B cell (primary cell): ENCODE data around the gene DLG2. TPM values are rescaled to one million over a fixed set of nuclear protein-coding genes. Genes with fewer than 3 reads are reported as not detected.

ENCODE experiments used
- ATAC-seq: fragments of 200-7000 bp; cut with Tn5 transposase; one replicate; pipeline ENCODE4 v1.10.0; 2021; ENCODE audit warnings: low read depth, mild to moderate bottlenecking, moderate number of reproducible peaks, moderate library complexity
- CTCF ChIA-PET: fragments of 350-600 bp; sonication (Branson Sonifier 250); formaldehyde crosslinking; loops from one replicate; lab custom pipeline; 2021; ENCODE audit warnings: antibody characterized with exemption, inconsistent platforms; lab: Charles Lee
- POLR2A ChIA-PET: fragments of 350-600 bp; sonication (Branson Sonifier 250); formaldehyde crosslinking; loops from one replicate; lab custom pipeline; 2021; ENCODE audit warnings: antibody characterized with exemption; lab: Charles Lee
- DNase-seq: peaks from one replicate; pipeline ENCODE4 v3.0.0; 2013
- H2AFZ ChIP-seq: 2 replicates; pipeline ENCODE4 v1.6.1; 2012; ENCODE audit warnings: mild to moderate bottlenecking, low read depth, low read length; ENCODE audit not compliant: insufficient read depth, poor library complexity, severe bottlenecking
- H3K27ac ChIP-seq, 2 donors: 1 replicate in 1 of 2; 2 replicates in 1 of 2; pipeline ENCODE4 v1.5.1; 2012 to 2013; ENCODE audit warnings: low read length in 2 of 2, mild to moderate bottlenecking in 2 of 2, moderate library complexity in 1 of 2
- H3K27me3 ChIP-seq, 4 experiments: fragments of 200-600 bp in 1 of 4; sonication (generic) in 1 of 4; replicated peaks in 1 of 4; 1 replicate in 2 of 4; 2 replicates in 2 of 4; pipeline versions ENCODE4 v1.6.1 to v1.7.0; 2013 to 2016; ENCODE audit warnings: low read length in 3 of 4, mild to moderate bottlenecking in 2 of 4, mixed read lengths in 1 of 4, moderate library complexity in 1 of 4; ENCODE audit not compliant: insufficient read depth in 4 of 4, control insufficient read depth in 3 of 4; ENCODE audit errors: control extremely low read depth in 1 of 4
- H3K36me3 ChIP-seq, 2 experiments: replicated peaks in 1 of 2; 1 replicate in 1 of 2; 2 replicates in 1 of 2; pipeline versions ENCODE4 v1.6.1 to v1.7.1; 2013; ENCODE audit warnings: low read length in 1 of 2; ENCODE audit not compliant: insufficient read depth in 2 of 2, control insufficient read depth in 1 of 2; ENCODE audit errors: control extremely low read depth in 1 of 2, extremely low read depth in 1 of 2
- H3K4me1 ChIP-seq, 2 donors: fragments of 200-600 bp in 1 of 2; sonication (generic) in 1 of 2; 1 replicate in 1 of 2; 2 replicates in 1 of 2; pipeline versions ENCODE4 v1.5.1 to v1.6.1; 2013 to 2017; ENCODE audit warnings: low read length in 2 of 2; ENCODE audit not compliant: control insufficient read depth in 2 of 2, insufficient read depth in 2 of 2
- H3K4me2 ChIP-seq: replicated peaks from 2 replicates; pipeline ENCODE3; 2012; ENCODE audit warnings: mild to moderate bottlenecking, low read depth, low read length; ENCODE audit not compliant: poor library complexity, severe bottlenecking
- H3K4me3 ChIP-seq, 5 experiments: fragments of 200-600 bp in 1 of 5; sonication (generic) in 1 of 5; 1 replicate in 3 of 5; 2 replicates in 2 of 5; pipeline versions ENCODE4 v1.5.1 to v1.7.0; 2011 to 2016; ENCODE audit warnings: low read length in 4 of 5, mild to moderate bottlenecking in 4 of 5, low read depth in 2 of 5, control low read depth in 1 of 5, moderate library complexity in 1 of 5; ENCODE audit not compliant: insufficient read depth in 1 of 5; ENCODE audit errors: control extremely low read depth in 1 of 5, extremely low read depth in 1 of 5
- H3K79me2 ChIP-seq: fragments of 200-600 bp; sonication (generic); one replicate; pipeline ENCODE4 v1.6.0; 2016; ENCODE audit warnings: low read length; ENCODE audit not compliant: control insufficient read depth, insufficient read depth
- H3K9ac ChIP-seq: fragments of 200-600 bp; sonication (generic); 2 replicates; pipeline ENCODE4 v1.6.1; 2017; ENCODE audit warnings: mild to moderate bottlenecking, low read length, moderate library complexity
- H3K9me3 ChIP-seq, 3 donors: one replicate each; pipeline versions ENCODE4 v1.6.1 to v1.7.1; 2013; ENCODE audit warnings: low read length in 2 of 3; ENCODE audit not compliant: control insufficient read depth in 2 of 3, insufficient read depth in 1 of 3; ENCODE audit errors: control extremely low read depth in 1 of 3
- H4K20me1 ChIP-seq: 2 replicates; pipeline ENCODE4 v1.6.0; 2012; ENCODE audit warnings: mild to moderate bottlenecking, low read length; ENCODE audit not compliant: insufficient read depth, control insufficient read depth, poor library complexity, severe bottlenecking
- H3K27ac Mint-ChIP-seq: one replicate; pipeline ENCODE4 v1.8.0; 2021; ENCODE audit warnings: mixed read lengths
- H3K27me3 Mint-ChIP-seq: one replicate; pipeline ENCODE4 v1.8.0; 2021; ENCODE audit warnings: mixed read lengths
- H3K4me1 Mint-ChIP-seq: one replicate; pipeline ENCODE4 v1.8.0; 2021; ENCODE audit warnings: mixed read lengths
- H3K4me3 Mint-ChIP-seq: one replicate; pipeline ENCODE4 v1.8.0; 2021; ENCODE audit warnings: mixed read lengths
- H3K9me3 Mint-ChIP-seq: one replicate; pipeline ENCODE4 v1.8.0; 2022; ENCODE audit warnings: mixed read lengths; ENCODE audit not compliant: insufficient read depth
- EZH2 ChIP-seq: IDR thresholded peaks from 2 replicates; pipeline ENCODE4 v1.6.1; 2012; ENCODE audit warnings: borderline replicate concordance, low read depth, mild to moderate bottlenecking, moderate library complexity, low read length; ENCODE audit not compliant: insufficient read depth, poor library complexity, severe bottlenecking
- WGBS: methylation state at CpG from one replicate; pipeline ENCODE4 v1.1.5; 2013; ENCODE audit warnings: missing lambda C conversion rate; ENCODE audit not compliant: insufficient coverage; 5-methylcytosine and 5-hydroxymethylcytosine counted together
- intact Hi-C: fragments of 100-400 bp; cut with micrococcal nuclease; formaldehyde crosslinking; loops from one replicate; pipeline ENCODE4 v1.10.0; 2022
- polyA plus RNA-seq: library from polyadenylated mRNA; depleted of rRNA; stranded (reverse); fragments of >200 nt; gene quantifications from 2 replicates; pipeline ENCODE4 v1.2.3, GENCODE V29; 2012
- total RNA-seq, 2 donors: library from RNA; stranded (reverse); fragments of 120-200 nt in 1 of 2; gene quantifications; 1 replicate in 1 of 2; 2 replicates in 1 of 2; pipeline versions ENCODE4 v1.2.3 to v1.2.4, GENCODE V29; 2013 to 2022
- TF ChIP-seq, protein P1 (sequence below): fragments of 200-600 bp; IDR thresholded peaks from one replicate; pipeline ENCODE4 v1.8.0; 2022; ENCODE audit warnings: antibody characterized with exemption, mild to moderate bottlenecking

Gene DLG2
- total and polyA plus RNA-seq, 2 donors (not counting 1 experiment from before 2014, with no cell fraction given): 0.54 to 5.4 TPM

DNA sequence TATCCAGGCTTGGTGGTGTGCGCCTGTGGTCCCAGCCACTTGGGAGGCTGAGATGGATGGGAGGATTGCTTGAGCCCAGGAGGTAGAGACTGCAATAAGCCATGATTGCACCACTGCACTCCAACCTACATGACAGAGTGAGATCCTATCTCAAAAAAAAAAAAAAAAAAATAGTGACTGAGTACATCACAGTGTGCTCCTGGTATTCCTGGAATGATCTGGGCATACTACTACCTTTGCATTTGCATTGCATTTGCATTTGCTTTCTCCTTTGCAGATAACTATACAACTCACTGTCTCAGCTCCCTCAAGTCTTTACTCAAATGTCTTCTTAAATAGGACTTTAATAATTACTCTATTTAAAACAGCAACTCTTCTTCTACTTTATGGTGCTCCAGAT is 51.8 kb downstream of the DLG2 start:
- WGBS: no CpG with 5 or more reads among the region's 1 CpG
- Histone ChIP-seq H3K27ac (no peak overlapping the region), H3K4me2 (no peak overlapping the region), H4K20me1 (no peaks in the 10 kb centered on the region), H3K27me3 (peaks cover 0 to 3% (median 0%) of the 10 kb centered on the region in 4 experiments), H3K79me2 (no peaks in the 10 kb centered on the region), H3K9ac (no peak overlapping the region), H3K4me3 (no peak overlapping the region), H3K36me3 (no peaks in the 10 kb centered on the region), H3K9me3 (no peaks in the 10 kb centered on the region), H2AFZ (no peak overlapping the region), H3K4me1 (no peaks in the 10 kb centered on the region)
- no peak overlapping the region for H3K4me3 Mint-ChIP-seq
- H3K27ac Mint-ChIP-seq: no peak overlapping the region
- H3K27me3 Mint-ChIP-seq: peaks cover 8% of the 10 kb centered on the region
- ChIA-PET POLR2A (no interaction called here), CTCF (no interaction called here)
- ATAC-seq: no peak
- peaks cover 2% of the 10 kb centered on the region for H3K9me3 Mint-ChIP-seq
- TF ChIP-seq EZH2: no peak
- TF ChIP-seq, protein P1, sequence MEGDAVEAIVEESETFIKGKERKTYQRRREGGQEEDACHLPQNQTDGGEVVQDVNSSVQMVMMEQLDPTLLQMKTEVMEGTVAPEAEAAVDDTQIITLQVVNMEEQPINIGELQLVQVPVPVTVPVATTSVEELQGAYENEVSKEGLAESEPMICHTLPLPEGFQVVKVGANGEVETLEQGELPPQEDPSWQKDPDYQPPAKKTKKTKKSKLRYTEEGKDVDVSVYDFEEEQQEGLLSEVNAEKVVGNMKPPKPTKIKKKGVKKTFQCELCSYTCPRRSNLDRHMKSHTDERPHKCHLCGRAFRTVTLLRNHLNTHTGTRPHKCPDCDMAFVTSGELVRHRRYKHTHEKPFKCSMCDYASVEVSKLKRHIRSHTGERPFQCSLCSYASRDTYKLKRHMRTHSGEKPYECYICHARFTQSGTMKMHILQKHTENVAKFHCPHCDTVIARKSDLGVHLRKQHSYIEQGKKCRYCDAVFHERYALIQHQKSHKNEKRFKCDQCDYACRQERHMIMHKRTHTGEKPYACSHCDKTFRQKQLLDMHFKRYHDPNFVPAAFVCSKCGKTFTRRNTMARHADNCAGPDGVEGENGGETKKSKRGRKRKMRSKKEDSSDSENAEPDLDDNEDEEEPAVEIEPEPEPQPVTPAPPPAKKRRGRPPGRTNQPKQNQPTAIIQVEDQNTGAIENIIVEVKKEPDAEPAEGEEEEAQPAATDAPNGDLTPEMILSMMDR: no peak
- DNase-seq: no peak
- H3K4me1 Mint-ChIP-seq: no peaks in the 10 kb centered on the region
- intact Hi-C loops: no loop called here

DNA sequence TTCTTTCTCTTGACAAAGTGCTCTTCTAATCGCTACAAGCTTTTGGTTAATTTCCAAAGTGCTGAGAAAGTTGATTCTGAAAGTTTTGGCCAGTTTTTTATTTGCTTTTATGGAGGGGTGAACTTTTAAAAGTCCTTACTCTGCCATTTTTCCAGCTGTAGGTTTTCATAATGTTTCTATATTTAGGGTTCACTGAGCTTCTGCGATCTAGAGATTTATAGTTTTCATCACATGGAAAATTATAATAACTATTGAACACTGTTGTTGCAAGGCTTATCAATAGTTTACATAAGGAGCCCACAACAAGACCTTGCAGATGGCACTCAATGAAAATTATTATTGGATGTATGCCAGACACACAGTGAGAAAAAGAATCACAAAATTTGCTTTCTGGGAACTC is 55.1 kb downstream of the DLG2 start:
- DNase-seq: no peak

More for the DNA sequence above, 55.1 kb downstream of the DLG2 start:
- no peak overlapping the region for H3K27ac Mint-ChIP-seq
- Histone ChIP-seq H3K4me1 (no peaks in the 10 kb centered on the region), H2AFZ (no peak overlapping the region), H3K36me3 (no peaks in the 10 kb centered on the region), H3K79me2 (no peaks in the 10 kb centered on the region), H3K27me3 (peaks cover 0 to 3% (median 0%) of the 10 kb centered on the region in 4 experiments), H3K9me3 (no peaks in the 10 kb centered on the region), H3K4me3 (no peak overlapping the region), H3K4me2 (no peak overlapping the region), H3K27ac (no peak overlapping the region), H4K20me1 (no peaks in the 10 kb centered on the region), H3K9ac (no peak overlapping the region)
- intact Hi-C loops: no loop called here
- no peak for TF ChIP-seq EZH2
- TF ChIP-seq, protein P1: no peak
- no peaks in the 10 kb centered on the region for H3K4me1 Mint-ChIP-seq
- ATAC-seq: no peak
- CTCF ChIA-PET: no interaction called here
- POLR2A ChIA-PET: no interaction called here
- H3K4me3 Mint-ChIP-seq: no peak overlapping the region
- H3K27me3 Mint-ChIP-seq: peaks cover 12% of the 10 kb centered on the region
- no peaks in the 10 kb centered on the region for H3K9me3 Mint-ChIP-seq
- no CpG with 5 or more reads among the region's 2 CpGs for WGBS
